GM21576 (cell line): ENCODE measurements around the gene MOCOS.
A peak's percentile ranks its signal among the peaks of the same experiment; 100 is the strongest.
"Not testable (repeated sequence)": the region's sequence is repeated elsewhere in the genome, so short reads cannot be mapped to it uniquely, and the experiment has no call there.

Experiments used
- ATAC-seq: cut with Tn5 transposase; IDR thresholded peaks from one replicate; pipeline ENCODE4 v1.9.1; 2021; ENCODE audit warnings: mild to moderate bottlenecking, moderate library complexity; ENCODE audit not compliant: unreplicated experiment

The MOCOS gene, protein sequence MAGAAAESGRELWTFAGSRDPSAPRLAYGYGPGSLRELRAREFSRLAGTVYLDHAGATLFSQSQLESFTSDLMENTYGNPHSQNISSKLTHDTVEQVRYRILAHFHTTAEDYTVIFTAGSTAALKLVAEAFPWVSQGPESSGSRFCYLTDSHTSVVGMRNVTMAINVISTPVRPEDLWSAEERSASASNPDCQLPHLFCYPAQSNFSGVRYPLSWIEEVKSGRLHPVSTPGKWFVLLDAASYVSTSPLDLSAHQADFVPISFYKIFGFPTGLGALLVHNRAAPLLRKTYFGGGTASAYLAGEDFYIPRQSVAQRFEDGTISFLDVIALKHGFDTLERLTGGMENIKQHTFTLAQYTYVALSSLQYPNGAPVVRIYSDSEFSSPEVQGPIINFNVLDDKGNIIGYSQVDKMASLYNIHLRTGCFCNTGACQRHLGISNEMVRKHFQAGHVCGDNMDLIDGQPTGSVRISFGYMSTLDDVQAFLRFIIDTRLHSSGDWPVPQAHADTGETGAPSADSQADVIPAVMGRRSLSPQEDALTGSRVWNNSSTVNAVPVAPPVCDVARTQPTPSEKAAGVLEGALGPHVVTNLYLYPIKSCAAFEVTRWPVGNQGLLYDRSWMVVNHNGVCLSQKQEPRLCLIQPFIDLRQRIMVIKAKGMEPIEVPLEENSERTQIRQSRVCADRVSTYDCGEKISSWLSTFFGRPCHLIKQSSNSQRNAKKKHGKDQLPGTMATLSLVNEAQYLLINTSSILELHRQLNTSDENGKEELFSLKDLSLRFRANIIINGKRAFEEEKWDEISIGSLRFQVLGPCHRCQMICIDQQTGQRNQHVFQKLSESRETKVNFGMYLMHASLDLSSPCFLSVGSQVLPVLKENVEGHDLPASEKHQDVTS

DNA sequence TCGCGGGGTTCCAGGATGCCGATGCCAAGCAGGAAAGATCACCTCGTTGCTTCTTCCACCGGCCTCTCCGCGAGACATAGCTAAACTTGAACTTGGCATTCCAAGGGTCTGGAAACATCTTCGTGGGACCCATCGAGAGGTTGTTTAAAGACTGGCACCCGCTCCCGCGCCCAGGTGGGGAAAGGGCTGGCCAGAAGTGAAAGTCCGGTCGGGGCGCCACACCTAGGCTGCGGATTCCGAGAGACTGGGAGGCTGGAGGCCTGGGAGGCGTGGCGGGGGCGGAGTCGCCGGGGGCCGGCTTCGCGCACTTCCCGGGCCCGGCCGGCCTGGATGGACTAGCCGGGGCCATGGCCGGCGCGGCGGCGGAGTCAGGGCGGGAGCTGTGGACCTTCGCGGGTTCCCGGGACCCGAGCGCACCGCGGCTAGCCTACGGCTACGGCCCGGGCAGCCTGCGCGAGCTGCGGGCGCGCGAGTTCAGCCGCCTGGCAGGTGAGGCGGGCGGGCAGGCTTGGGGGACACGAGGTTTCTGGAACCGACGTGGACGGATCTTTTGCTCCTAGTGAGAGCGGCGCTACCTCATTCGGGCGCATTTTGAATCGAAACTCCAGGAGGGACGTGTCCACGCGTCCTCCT is at the start of gene MOCOS:
MOCOS (plus strand) TSS at position 305 of the 633 bp plus-strand sequence; CDS start at position 348, 43 bp downstream.
- peak; percentile 80 for ATAC-seq

DNA sequence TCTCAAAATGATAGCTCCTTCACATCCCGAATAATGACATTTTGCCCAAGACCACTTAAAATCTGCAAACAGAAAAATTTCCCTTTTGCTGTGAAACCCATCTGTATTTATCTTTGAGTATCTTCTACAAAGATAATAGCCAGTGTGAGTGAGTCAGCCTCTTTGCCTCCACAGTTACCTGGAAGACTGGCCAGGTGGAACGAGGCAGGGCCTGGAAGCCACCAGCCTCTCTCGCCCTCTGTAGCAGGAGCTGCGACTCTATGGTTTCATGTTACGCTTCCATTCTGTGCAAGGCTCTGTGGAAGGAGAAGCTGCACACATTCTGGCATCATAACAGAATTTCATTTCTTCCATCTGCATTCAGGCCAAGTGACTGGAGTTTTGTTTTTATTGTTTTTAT is 48.1 kb upstream of the MOCOS start:
- no peak for ATAC-seq

DNA sequence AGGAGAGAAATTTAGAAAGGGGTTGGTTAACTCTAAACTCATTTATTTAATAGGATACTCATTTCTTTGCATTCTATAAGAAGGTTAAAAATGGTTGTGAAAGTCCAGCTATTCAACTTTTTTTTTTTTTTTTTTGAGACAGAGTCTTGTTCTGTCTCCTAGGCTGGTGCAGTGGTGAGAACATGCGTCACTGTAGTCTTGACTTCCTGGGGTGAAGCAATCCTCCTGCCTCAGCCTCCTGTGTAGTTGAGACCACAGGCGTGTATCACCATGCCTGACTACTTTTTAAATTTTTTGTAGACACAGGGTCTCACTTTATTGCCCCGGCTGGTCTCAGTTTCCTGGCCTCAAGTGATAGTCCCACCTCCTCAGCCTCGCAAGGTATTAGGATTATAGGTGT is 45.7 kb upstream of the MOCOS start:
- no peak for ATAC-seq

DNA sequence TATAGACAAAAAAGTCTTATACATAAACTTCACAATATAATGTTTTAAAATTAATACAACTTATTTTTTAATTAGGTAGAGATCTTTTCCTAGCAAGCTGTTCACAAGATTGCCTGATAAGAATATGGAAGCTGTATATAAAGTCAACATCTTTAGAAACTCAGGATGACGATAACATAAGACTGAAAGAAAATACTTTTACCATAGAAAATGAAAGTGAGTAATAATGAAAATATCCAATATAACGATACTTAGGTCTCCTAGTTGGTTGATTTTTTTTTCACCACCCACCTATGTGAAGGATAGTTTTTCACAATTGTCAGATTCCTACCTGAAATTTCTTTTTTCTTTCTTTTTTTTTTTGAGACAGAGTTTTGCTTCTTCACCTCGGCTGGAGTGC is 44.5 kb upstream of the MOCOS start:
- no peak for ATAC-seq

DNA sequence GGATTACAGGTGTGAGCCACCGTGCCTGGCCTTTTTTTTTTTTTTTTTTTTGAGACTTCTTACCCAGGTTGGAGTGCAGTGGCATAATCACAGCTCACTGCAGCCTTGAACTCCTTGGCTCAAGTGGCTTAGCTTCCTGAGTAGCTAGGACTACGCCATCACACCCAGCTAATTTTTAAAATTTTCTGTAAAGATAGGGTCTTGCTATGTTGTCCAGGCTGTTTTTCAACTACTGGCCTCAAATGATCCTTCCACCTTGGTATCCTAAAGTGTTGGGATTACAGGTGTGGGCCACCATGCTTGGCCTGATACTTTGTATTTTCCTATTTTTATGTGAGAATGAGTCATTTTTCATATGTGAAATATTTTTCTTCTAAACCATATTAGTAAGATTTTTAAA is 43.9 kb upstream of the MOCOS start:
- ATAC-seq = no peak

DNA sequence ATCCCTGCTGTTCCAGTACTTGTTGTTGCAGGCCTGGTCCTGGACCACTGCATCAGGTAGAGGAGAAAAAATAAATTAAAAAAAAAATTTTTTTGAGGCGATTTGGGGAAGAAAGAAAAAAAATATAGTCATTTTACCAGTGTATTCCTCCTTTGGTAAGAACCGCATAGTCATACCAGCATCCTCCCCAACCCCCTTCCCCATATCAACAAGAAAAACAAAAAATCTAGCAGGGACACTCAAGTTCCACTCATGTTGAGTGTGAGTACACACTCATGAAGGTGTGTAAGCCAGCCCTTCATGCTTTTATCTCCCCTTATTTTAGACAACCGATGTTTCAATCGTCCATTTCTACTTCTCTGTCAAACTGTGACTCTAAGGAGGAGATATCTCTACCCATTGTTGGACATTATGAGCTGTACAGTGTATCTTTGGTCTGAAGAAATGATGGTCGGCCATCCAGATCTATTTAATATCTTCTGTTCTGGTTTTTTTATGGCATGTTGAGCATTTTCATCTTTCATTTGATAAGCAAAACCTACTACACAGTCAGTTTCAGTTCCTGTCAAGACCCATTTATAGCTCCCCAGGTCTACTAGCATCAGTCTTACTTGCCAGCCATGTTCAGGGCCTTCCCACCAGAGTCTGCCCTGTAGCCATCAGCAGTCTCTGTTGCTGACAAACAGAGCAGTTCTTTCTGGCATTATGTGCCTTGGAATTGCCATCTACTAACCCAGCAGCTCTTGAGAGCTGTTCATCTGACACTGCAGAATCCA is 37.6 kb upstream of the MOCOS start:
- ATAC-seq = peak; percentile 97

DNA sequence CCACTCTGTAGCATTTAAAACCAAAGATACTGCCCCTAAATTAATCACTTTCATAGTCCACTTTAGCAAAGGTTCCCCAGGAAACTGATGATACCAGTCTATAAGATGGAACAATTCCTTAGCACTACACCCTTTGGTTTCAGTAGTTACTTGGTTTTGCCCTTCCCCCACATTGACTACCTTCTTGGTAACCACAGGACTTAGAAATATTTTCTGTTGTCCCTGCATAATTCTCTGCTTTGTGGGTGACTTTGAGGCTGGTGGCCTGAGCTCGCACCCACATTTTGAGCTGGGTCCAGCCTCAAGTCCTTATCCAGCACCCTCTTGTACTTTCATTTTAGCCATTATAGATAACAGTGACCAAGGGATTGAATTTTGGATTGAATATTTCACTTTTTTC is 34.5 kb upstream of the MOCOS start:
- ATAC-seq = no peak

DNA sequence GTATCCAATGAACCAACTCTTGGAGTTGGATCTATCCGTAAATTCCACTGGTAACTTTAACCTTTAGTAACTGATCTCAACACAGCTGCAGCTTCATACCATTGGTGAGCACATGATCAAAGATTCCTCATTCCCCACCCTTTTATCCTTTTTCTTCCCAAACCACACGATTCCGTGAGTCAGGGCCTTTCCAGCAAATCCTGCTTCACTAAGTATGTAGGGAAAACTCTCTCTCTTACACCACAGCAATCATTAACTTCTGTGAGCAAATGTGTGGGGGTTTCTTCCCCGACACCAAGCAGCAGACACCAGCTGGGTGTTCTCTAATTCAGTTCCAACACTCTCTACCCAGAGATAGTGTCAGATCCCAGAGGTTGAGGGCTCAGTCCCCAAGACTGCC is 34.1 kb upstream of the MOCOS start:
- no peak for ATAC-seq

DNA sequence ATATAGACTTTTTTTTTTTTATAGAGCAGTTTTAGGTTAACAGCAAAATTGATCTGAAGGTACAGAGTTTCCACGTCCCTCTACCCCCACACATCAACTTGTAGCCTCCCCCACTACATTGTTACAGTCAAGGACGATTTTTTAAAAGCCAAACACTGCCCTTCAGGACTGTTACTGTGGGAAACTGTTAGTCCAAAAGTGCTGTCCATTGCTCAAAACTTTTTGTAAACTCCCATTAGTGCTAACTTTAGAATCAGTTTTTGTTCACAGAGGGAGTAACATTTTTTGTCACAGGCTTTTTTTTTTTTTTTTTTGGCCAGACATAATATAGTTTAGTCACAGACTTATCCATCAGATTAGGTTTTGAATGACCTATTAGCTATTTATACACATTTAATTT is 33.5 kb upstream of the MOCOS start:
- no peak for ATAC-seq

DNA sequence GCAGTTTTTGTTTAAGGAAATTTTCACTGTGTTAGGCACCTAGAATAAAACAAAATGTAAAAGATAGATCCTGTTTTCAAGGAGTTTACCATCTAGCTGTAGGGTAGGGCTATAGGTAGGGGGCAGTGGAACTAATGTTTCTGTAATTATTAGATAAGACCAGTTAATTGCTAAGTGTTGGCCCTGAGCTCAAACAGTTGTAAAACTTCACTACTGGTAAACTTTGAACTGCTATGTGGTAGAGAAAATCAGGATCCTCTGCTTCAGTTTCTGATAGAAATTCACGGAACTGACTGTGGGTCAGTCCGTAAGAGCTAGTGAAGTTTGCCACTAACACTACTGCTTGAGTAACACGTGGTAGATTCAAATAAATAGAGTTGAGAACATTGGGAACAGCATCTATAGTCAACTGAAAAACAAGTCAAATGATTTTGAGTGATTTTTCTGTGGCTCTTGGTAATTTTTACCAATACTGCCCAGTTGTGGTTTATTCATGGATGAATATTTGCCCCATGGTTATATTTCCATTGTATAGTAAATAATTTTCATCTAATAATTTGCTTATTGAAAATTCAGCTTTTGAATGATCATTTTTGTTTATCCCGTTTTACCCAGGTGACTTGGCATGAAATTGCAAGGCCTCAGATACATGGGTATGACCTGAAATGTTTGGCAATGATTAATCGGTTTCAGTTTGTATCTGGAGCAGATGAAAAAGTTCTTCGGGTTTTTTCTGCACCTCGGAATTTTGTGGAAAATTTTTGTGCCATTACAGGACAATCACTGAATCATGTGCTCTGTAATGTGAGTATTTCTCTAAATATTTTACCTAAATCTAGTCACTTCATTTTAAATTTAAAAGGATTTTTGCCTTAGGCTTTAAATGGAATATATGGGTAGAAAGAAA is 31.2 kb upstream of the MOCOS start:
- ATAC-seq = no peak

DNA sequence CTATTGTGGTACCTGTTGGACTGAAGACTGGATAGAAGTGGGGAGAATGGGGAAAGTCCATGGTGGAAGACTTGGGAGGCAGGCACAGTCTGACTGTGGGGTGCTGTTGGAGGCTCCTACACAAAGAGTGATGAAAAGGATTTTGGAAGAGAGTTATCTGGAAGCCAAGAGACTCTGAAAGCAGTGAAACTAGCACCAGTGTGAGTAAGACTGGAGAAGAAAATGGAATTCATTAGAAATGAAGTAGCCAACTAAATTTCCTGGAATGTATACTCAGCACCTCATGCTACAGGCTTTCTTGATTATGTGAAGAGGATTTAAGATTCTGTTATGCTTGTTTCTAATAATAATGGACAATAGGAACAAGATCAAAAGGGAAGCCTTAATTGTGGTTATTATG is 29.9 kb upstream of the MOCOS start:
- no peak for ATAC-seq

DNA sequence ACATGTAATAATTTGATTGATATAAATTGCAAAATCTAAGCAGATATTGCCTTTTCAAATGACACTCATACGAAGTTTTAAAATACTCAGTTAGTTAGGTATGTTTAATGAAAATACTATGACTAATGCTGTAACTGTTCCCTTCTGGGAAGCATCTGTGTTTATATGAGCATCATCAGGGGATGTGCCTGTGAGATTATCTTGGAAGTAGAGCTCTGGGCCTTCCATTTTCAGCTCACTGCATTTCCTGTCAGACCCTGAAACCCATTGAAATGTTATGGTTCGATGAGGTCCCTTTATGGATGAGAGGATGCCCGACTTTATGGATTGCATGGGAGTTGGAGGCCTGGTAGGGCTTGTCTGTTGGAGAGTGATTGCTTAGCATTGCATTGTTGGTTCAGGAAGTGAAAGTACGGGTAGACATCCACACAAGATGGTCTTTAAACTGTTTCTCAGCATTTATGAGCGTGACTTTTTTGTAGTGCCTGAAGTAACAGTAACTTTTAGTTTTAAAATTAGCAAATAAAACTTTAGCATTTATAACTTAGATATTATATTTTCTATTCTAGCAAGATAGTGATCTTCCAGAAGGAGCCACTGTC is 28.9 kb upstream of the MOCOS start:
- no peak for ATAC-seq

DNA sequence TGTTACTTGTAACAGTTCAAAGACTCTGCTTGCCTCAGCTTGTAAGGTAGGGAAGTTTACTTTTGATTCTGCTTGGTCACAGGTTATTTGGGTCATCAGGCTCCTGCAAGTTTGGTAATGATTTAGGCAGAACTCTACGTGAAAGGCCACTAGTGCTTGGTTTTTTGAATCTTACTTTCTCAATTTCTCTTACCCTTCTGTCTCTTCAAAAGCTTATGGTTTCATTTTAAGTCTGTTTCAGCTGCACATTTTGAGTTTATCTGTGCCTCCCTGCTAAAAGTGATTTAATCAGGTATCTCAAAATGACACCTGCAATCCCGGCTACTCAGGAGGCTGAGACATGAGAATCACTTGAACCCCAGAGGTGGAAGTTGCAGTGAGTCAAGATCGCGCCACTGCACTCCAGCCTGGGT is 26.3 kb upstream of the MOCOS start:
- no peak for ATAC-seq

DNA sequence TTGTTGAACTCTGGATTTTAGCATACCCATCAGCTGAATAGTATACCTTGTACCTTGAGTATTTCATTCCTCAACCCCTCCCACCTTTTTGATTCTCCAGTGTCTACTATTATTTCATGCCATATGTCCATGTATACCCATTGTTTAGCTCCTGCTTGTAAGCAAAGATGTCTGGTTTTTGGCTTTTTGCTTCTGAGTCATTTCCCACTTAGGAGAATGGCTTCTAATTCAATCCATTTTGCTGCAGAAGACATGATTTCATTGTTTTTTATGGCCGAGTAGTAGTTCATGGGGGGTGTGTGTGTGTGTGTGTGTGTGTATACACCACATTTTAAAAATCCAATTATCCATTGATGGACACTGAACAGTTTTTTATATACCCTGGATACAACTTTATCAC is 24.3 kb upstream of the MOCOS start:
- no peak for ATAC-seq

DNA sequence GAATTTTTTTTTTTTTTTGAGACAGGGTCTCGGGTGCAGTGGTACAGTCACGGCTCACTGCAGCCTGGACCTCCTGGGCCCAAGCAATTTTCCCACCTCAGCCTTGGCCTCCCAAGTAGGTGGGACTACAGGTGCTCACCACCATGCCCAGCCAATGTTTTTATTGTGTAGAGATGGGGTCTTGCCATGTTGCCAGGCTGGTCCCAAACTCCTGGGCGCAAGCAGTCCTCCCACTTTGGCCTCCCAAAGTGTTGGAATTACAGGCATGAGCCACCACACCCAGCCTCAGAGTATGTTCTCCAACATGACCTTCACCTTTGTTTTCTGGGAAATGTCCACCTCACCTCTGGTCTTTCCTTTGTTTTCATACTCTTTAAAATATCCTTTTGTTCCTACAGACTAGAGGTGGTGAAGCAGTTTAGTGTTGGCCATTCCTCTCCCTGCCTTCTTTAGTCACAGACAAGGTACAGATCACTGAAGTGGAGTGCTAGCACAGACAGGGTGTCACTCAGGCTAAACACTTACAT is 19.5 kb upstream of the MOCOS start:
- ATAC-seq = no peak

DNA sequence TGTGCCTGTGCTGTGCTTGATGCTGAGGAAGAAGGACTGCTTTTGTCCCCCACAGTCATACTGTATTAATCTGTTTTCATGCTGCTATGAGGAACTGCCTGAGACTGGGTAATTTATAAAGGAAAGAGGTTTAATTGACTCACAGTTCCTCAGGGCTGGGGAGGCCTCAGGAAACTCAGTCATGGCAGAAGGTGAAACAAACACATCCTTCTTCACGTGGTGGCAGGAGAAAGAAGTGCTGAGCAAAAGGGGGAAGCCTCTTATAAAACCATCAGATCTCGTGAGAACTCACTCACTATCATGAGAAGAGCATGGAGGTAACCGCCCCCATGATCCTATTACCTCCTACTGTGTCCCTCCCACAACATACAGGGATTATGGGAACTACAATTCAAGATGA is 19.0 kb upstream of the MOCOS start:
- not testable (repeated sequence) for ATAC-seq

DNA sequence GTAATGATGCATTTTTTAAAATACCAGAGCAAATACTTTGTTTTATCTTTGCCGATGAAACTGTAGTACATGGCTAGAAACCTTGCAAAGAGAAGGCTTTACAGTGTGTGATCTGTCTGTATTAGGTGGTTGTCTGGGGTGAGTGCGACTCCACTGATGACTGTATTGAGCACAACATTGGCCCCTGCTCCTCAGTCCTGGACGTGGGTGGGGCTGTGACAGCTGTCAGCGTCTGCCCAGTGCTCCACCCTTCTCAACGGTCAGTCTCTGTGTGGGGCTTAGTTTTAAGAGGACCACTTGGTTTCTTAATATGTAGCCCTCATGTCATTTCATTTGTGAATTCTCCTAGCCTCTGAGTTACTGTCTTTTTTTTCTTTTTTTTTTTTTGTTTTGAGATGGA is 17.4 kb upstream of the MOCOS start:
- no peak for ATAC-seq

DNA sequence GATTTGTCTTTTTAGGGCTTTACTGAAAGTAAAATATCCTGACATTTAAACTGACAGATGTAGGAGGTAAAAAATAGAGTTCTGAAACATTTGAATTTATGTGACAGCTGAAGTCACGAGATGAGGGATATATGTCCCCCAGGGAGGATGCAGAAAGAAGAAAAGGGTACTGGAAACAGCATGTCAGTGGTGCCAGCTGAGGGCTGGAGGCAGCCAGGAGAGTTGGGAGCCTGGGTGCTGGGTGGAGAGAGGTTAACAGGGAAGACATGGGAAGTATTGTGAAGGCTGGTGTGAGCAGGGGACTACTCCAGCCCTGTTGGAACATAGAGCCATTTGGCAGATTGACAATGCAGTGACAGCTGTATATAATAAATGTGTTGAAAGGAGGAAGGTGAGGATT is 11.8 kb upstream of the MOCOS start:
- ATAC-seq = no peak

DNA sequence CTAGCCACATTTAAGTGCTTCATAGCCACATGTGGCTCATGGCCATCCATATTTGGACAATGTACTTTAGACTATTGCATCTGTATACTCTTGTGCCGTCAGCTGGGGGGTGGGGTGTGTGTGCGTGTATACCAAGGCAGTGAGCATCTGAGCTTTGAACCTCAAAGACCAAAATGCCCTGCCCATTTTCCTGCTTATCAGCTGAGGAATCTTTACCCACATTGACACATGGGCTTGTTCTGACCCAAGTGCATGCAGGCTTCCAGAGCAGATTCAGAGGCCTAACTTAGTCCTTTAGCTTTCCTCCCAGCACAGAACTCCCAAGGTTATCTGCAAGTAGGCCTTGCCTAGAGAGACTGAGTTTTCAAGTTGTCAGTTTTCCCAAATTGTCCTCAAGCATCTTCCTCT is 11.1 kb upstream of the MOCOS start:
- no peak for ATAC-seq
